GM21717 (cell line): ENCODE results near the gene ARIH1.

Experiments
- ATAC-seq: cut with Tn5 transposase; IDR thresholded peaks from one replicate; pipeline ENCODE4 v1.9.1; 2021; ENCODE audit warnings: mild to moderate bottlenecking, moderate library complexity; ENCODE audit not compliant: unreplicated experiment

ARIH1 gene

GRCh38 chr15:72486144-72486543 is 12.0 kb downstream of the ARIH1 start:
- no peak for ATAC-seq

- no peak for ATAC-seq
These were observed 13.1 kb downstream of the ARIH1 start for GRCh38 chr15:72487070-72487797.

- ATAC-seq = no peak
These were observed 14.4 kb downstream of the ARIH1 start for GRCh38 chr15:72488558-72488957.

DNA sequence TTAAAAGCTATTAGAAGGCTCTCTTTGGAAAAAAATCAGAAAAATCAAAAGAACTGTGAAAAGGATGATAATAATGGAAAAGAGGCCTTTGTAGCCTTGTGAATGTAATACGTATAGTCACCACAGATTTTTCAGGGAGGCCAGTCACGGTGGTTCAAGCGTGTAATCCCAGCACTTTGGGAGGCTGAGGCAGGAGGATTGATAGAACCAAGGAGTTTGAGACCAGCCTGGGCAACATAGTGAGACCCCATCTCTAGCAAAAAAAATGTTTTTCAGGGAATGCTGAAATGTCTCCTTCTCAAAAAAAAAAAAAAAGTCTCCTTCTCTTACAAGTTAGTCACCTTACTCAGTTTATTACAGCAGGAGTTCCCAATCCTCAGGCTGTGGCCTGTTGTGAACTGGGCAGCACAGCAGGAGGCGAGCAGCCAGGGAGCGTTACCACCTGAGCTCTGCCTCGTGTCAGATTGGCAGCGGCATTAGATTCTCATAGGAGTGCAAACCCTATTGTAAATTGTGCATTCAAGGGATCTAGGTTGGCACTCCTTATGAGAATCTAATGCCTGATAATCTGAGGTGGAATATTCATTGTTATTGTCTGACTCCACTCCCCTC is 15.9 kb downstream of the ARIH1 start:
- no peak for ATAC-seq

GRCh38 chr15:72491768-72492167 is 17.6 kb downstream of the ARIH1 start:
- no peak for ATAC-seq

- ATAC-seq = no peak
These were observed 18.6 kb downstream of the ARIH1 start for GRCh38 chr15:72492733-72493132.

GRCh38 chr15:72493220-72493619 is 19.1 kb downstream of the ARIH1 start:
- ATAC-seq = no peak

GRCh38 chr15:72495007-72495406 is 20.9 kb downstream of the ARIH1 start:
- ATAC-seq = no peak

DNA sequence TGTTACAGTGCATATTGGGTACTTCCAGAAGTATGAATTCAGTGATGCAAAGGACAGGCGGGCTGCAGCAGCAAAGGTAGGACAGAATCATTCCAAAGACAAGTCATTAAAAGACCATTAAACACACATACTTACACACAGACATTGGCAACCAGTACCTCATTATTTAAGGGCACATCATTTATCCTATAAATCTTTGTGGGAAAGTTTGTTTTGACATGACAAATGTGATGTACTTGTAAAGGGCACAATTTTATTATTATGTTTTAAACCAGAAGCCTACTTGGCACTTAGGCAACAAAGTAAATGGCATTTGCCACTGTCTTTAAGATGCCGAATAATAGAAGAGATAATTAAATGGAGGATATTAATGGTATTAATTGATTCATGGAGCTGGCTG is 22.7 kb downstream of the ARIH1 start:
- ATAC-seq = no peak

DNA sequence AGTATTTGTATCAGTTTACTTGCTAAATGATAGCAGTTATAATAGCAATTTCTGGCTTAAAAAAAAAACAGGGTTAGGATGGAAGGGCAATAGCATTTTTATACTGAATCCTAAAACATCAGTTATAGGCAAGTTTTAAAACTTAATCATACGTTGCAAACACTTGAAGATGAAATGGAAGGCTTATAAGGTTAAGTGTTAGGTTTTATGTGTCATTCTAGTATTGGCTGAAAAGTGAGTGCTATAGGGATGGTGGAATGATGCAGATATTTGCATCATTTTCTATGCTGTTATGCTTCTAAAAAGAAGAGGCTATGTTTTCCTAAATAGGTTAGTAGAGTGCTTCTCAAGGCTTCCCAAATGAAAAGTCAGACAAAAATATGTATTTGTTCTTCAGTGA is 23.3 kb downstream of the ARIH1 start:
- no peak for ATAC-seq

- ATAC-seq = no peak
These were observed 28.2 kb downstream of the ARIH1 start for GRCh38 chr15:72502220-72502809.

DNA sequence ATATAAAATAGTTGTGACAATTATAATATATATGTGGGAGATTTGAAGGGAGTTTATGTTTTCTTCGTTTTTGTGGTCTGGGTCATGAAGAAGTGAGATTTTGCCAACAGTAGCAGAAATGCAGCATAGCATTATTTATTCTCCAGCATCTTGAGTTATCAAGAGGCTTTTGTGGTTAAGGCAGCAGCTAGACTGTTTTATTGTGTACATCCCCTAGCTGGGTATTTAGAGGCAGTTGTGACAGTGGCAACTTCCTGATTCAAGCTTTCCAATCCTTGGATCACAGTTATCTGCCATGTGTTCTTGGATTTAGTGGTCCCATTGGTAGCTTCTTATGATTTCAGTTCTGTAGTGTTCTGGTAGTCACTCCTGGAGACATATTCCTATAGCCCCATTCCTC is 29.0 kb downstream of the ARIH1 start:
- ATAC-seq = no peak

- ATAC-seq = no peak
These were observed 33.4 kb downstream of the ARIH1 start for GRCh38 chr15:72507402-72508092.

- no peak for ATAC-seq
These were observed 35.4 kb downstream of the ARIH1 start for GRCh38 chr15:72509484-72509883.

DNA sequence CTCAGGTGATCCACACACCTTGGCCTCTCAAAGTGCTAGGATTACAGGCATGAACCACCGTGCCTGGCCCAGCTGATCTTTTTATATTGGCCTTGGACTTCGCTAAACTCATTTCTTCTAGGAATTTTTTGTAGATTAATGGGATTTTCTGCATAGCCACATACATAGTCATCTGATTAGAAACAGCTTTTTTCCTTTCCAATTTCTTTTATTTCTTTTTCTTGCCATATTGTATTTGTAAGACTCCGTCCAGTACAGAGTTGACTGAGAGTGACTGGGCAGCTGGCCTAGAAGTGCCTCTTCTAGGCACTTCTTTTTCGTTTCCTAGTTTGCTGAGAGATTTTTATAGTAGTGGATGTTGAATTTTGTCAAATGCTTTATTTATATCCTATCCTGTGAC is 37.4 kb downstream of the ARIH1 start:
- ATAC-seq = no peak

GRCh38 chr15:72515591-72516389 is 41.7 kb downstream of the ARIH1 start:
- no peak for ATAC-seq

GRCh38 chr15:72516777-72517176 is 42.6 kb downstream of the ARIH1 start:
- ATAC-seq = no peak

GRCh38 chr15:72521682-72522081 is 47.6 kb downstream of the ARIH1 start:
- ATAC-seq = no peak

- ATAC-seq = no peak
These were observed 59.0 kb downstream of the ARIH1 start for GRCh38 chr15:72532991-72533601.

DNA sequence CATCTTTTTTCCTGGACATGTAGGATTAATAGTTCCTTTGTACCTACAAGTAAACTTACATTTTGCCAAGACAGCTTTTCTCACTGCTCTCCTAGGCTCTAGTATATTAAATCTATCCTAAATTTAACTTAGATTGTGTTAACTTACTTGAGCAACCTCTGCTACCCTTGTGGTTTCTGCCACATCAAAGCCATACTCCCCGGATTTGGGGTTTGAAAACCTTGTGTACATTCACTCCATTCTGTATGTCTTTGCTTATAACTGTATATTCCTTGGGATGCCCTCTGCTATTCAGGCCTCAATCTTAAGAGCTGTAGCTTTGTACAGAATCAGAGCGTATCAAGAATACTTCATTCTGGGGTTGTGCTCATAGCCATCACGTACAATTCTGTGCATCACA is 60.4 kb downstream of the ARIH1 start:
- no peak for ATAC-seq

GRCh38 chr15:72535911-72536310 is 61.8 kb downstream of the ARIH1 start:
- ATAC-seq = no peak
